ENCODE results near the gene GSDME. TPM values are rescaled to one million over a fixed set of nuclear protein-coding genes. Genes with fewer than 3 reads are reported as not detected.

Gene GSDME
- 43.3 and 59.9 TPM in 2 replicates for total RNA-seq (ENCODE audit: low replicate concordance)

GRCh38 chr7:24757353-24758275, at the start of gene GSDME:
TSS of gene GSDME (minus strand) at chr7:24757464. CDS start at chr7:24749774, 7,690 bp downstream.
- TF ChIP-seq CTCF (IDR thresholded peaks at IDR 0.05; ENCODE audit: insufficient read depth, low read length) = no peak
- DNase-seq (ENCODE audit: low read depth) = peak; percentile 60
- peak within 1 kb of the TSS; percentile 76 for H3K4me3 ChIP-seq (ENCODE audit: low read depth, low read length)

- no peak for TF ChIP-seq CTCF (IDR thresholded peaks at IDR 0.05; ENCODE audit: insufficient read depth, low read length)
- DNase-seq (ENCODE audit: low read depth) = no peak
- H3K4me3 ChIP-seq (ENCODE audit: low read depth, low read length) = no peak overlapping the region
Measured at GRCh38 chr7:24802300-24802699, 45.0 kb upstream of the GSDME start.

GRCh38 chr7:24801883-24802282, 44.6 kb upstream of the GSDME start:
- no peak for DNase-seq (ENCODE audit: low read depth)
- H3K4me3 ChIP-seq (ENCODE audit: low read depth, low read length) = no peak overlapping the region
- TF ChIP-seq CTCF (IDR thresholded peaks at IDR 0.05; ENCODE audit: insufficient read depth, low read length) = no peak

GRCh38 chr7:24800667-24801066, 43.4 kb upstream of the GSDME start:
- no peak for TF ChIP-seq CTCF (IDR thresholded peaks at IDR 0.05; ENCODE audit: insufficient read depth, low read length)
- DNase-seq (ENCODE audit: low read depth) = no peak

GRCh38 chr7:24800073-24800472, 42.8 kb upstream of the GSDME start:
- no peak for TF ChIP-seq CTCF (IDR thresholded peaks at IDR 0.05; ENCODE audit: insufficient read depth, low read length)
- no peak overlapping the region for H3K4me3 ChIP-seq (ENCODE audit: low read depth, low read length)
- no peak for DNase-seq (ENCODE audit: low read depth)

More at GRCh38 chr7:24800667-24801066, 43.4 kb upstream of the GSDME start:
- H3K4me3 ChIP-seq (ENCODE audit: low read depth, low read length) = no peak overlapping the region

GRCh38 chr7:24799506-24799905, 42.2 kb upstream of the GSDME start:
- no peak for DNase-seq (ENCODE audit: low read depth)
- TF ChIP-seq CTCF (IDR thresholded peaks at IDR 0.05; ENCODE audit: insufficient read depth, low read length) = no peak

More at GRCh38 chr7:24799506-24799905, 42.2 kb upstream of the GSDME start:
- no peak overlapping the region for H3K4me3 ChIP-seq (ENCODE audit: low read depth, low read length)
